HG02610 (cell line): ENCODE results near the gene ITPK1.

Experiments
- ATAC-seq: cut with Tn5 transposase; IDR thresholded peaks from one replicate; pipeline ENCODE4 v1.9.1; 2021; ENCODE audit warnings: mild to moderate bottlenecking, moderate library complexity; ENCODE audit not compliant: unreplicated experiment

ITPK1 gene

GRCh38 chr14:92994131-92994676 is 121.5 kb downstream of the ITPK1 start:
- ATAC-seq = no peak

GRCh38 chr14:92993302-92993701 is 122.4 kb downstream of the ITPK1 start:
- ATAC-seq = no peak

- ATAC-seq = no peak
Observed at GRCh38 chr14:92991536-92991935, 124.2 kb downstream of the ITPK1 start.

GRCh38 chr14:92990456-92991430 is 125.0 kb downstream of the ITPK1 start:
- no peak for ATAC-seq

GRCh38 chr14:92988786-92989755 is 126.7 kb downstream of the ITPK1 start:
- no peak for ATAC-seq

- ATAC-seq = no peak
Observed at GRCh38 chr14:92987713-92988510, 127.8 kb downstream of the ITPK1 start.

GRCh38 chr14:92987148-92987570 is 128.6 kb downstream of the ITPK1 start:
- no peak for ATAC-seq

- ATAC-seq = no peak
Observed at GRCh38 chr14:92986254-92987147, 129.2 kb downstream of the ITPK1 start.

- ATAC-seq = no peak
Observed at GRCh38 chr14:92985521-92985920, 130.2 kb downstream of the ITPK1 start.

- no peak for ATAC-seq
Observed at GRCh38 chr14:92984896-92985295, 130.8 kb downstream of the ITPK1 start.

GRCh38 chr14:92984082-92984788 is 131.5 kb downstream of the ITPK1 start:
- ATAC-seq = no peak

GRCh38 chr14:92982956-92983355 is 132.8 kb downstream of the ITPK1 start:
- no peak for ATAC-seq

- ATAC-seq = no peak
Observed at GRCh38 chr14:92981726-92982125, 134.0 kb downstream of the ITPK1 start.

GRCh38 chr14:92980866-92981265 is 134.9 kb downstream of the ITPK1 start:
- no peak for ATAC-seq

- no peak for ATAC-seq
Observed at GRCh38 chr14:92978229-92979021, 137.3 kb downstream of the ITPK1 start.

- ATAC-seq = no peak
Observed at GRCh38 chr14:92976268-92976667, 139.5 kb downstream of the ITPK1 start.

GRCh38 chr14:92974541-92975345 is 141.0 kb downstream of the ITPK1 start:
- ATAC-seq = no peak
